ENCODE measurements around the gene CDX1. TPM values are rescaled to one million over a fixed set of nuclear protein-coding genes. Genes with fewer than 3 reads are reported as not detected.

The CDX1 gene
- total RNA-seq, 4 donors from 2014 or later, result 1.5 TPM; not detected in 3

DNA sequence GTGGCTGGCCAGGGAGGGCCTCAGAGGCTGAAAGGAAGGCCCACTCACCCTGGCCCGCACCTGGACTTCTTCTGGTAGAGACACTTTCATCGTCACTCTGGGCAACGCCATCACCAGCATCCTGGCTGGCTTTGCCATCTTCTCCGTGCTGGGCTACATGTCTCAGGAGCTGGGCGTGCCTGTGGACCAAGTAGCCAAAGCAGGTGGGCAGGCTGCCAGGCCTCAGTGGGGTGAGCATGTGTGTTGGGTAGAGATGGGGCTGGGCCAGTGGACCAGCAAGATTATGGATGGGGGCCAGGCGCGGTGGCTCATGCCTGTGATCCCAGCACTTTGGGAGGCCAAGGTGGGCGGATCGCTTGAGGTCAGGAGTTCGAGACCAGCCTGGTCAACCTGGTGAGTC, 35.9 kb downstream of the CDX1 start:
- Histone ChIP-seq H3K27me3 (no peaks in the 10 kb centered on the region), H3K4me3 (no peak overlapping the region), H3K36me3 (no peaks in the 10 kb centered on the region), H3K9me3 (no peaks in the 10 kb centered on the region), H3K27ac (no peak overlapping the region), H3K4me1 (no peaks in the 10 kb centered on the region)
- intact Hi-C loops (cut with DNase I; ENCODE audit: low total_unique reads) (no loop called here), in situ Hi-C loops (cut with MboI; ENCODE audit: low sequenced_read_pairs in 4 of 4) (loop anchor here in 1 of 4 donors (25.0 kb wide), 1 partner anchor 165 kb away; no protein-coding TSS in a partner anchor)
- TF ChIP-seq, protein P1, sequence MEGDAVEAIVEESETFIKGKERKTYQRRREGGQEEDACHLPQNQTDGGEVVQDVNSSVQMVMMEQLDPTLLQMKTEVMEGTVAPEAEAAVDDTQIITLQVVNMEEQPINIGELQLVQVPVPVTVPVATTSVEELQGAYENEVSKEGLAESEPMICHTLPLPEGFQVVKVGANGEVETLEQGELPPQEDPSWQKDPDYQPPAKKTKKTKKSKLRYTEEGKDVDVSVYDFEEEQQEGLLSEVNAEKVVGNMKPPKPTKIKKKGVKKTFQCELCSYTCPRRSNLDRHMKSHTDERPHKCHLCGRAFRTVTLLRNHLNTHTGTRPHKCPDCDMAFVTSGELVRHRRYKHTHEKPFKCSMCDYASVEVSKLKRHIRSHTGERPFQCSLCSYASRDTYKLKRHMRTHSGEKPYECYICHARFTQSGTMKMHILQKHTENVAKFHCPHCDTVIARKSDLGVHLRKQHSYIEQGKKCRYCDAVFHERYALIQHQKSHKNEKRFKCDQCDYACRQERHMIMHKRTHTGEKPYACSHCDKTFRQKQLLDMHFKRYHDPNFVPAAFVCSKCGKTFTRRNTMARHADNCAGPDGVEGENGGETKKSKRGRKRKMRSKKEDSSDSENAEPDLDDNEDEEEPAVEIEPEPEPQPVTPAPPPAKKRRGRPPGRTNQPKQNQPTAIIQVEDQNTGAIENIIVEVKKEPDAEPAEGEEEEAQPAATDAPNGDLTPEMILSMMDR (IDR thresholded peaks at IDR 0.05 in 4 of 5, conservative IDR thresholded peaks at IDR 0.05 in 1 of 5), result no peak
- no peak for TF ChIP-seq POLR2A (IDR thresholded peaks at IDR 0.05)
- ATAC-seq, result no peak
- DNase-seq, result no peak

GRCh38 chr5:150203832-150204589, 37.4 kb downstream of the CDX1 start:
- no peak overlapping the region for H3K4me3 ChIP-seq
- H3K27me3 ChIP-seq, result no peaks in the 10 kb centered on the region
- no peaks in the 10 kb centered on the region for H3K36me3 ChIP-seq
- DNase-seq, result no peak
- TF ChIP-seq, protein P1 (IDR thresholded peaks at IDR 0.05 in 4 of 5, conservative IDR thresholded peaks at IDR 0.05 in 1 of 5), result no peak
- no peak for TF ChIP-seq POLR2A (IDR thresholded peaks at IDR 0.05)
- intact Hi-C loops (cut with DNase I; ENCODE audit: low total_unique reads) (no loop called here), in situ Hi-C loops (cut with MboI; ENCODE audit: low sequenced_read_pairs in 4 of 4) (loop anchor here in 1 of 4 donors (25.0 kb wide), 1 partner anchor 167 kb away; no protein-coding TSS in a partner anchor)
- no peaks in the 10 kb centered on the region for H3K4me1 ChIP-seq
- ATAC-seq, result no peak
- H3K27ac ChIP-seq, result no peak overlapping the region
- H3K9me3 ChIP-seq, result no peaks in the 10 kb centered on the region

- intact Hi-C loops (cut with DNase I; ENCODE audit: low total_unique reads) (no loop called here), in situ Hi-C loops (cut with MboI; ENCODE audit: low sequenced_read_pairs in 4 of 4) (loop anchor here in 1 of 4 donors (25.0 kb wide), 1 partner anchor 167 kb away; no protein-coding TSS in a partner anchor)
- ATAC-seq (no peak), DNase-seq (no peak)
- H3K9me3 ChIP-seq, result no peaks in the 10 kb centered on the region
- H3K36me3 ChIP-seq, result no peaks in the 10 kb centered on the region
- TF ChIP-seq POLR2A (IDR thresholded peaks at IDR 0.05), result no peak
- TF ChIP-seq, protein P1 (IDR thresholded peaks at IDR 0.05 in 4 of 5, conservative IDR thresholded peaks at IDR 0.05 in 1 of 5), result no peak
- no peak overlapping the region for H3K4me3 ChIP-seq
- no peaks in the 10 kb centered on the region for H3K4me1 ChIP-seq
- no peak overlapping the region for H3K27ac ChIP-seq
- no peaks in the 10 kb centered on the region for H3K27me3 ChIP-seq
Observed at GRCh38 chr5:150204590-150204960, 38.0 kb downstream of the CDX1 start.

DNA sequence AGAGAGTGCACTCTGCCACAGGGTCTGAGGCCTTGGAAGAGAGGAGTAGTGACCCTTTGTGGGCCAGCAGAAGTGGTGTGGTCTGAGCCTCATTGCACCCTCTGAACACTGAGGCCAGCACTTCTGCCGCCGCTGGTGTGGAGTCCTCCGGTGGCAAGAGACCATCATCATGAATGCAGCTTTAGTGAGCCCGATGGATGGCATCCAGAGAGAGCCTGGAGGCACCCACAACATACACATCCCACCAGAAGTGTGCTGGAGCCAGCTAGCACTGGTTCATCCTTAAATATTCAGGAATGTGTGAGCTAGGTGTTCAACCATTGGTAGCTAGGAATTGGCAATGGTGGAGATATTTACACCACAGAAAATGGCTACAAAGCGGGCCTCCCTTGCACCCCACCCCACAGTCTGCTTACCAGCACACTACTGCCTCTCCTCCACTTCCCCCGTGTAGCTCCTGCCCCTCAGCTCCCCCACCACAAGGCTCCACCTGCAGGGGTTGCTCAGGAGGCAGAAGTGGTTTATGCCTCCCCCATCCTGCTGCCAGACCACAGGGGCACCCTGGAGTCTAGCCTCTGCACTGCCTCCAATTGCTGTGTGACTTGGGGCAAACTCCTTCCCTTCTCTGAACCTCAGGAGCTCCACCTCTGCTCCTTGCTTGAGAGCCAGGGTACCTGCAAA, 39.7 kb downstream of the CDX1 start:
- no peak overlapping the region for H3K4me3 ChIP-seq
- no peaks in the 10 kb centered on the region for H3K27me3 ChIP-seq
- intact Hi-C loops (cut with DNase I; ENCODE audit: low total_unique reads), result no loop called here
- in situ Hi-C loops (cut with MboI; ENCODE audit: low sequenced_read_pairs in 4 of 4), result loop anchor here in 1 of 4 donors (25.0 kb wide), 1 partner anchor 169 kb away; no protein-coding TSS in a partner anchor
- ATAC-seq (no peak), DNase-seq (no peak)
- TF ChIP-seq, protein P1 (IDR thresholded peaks at IDR 0.05 in 4 of 5, conservative IDR thresholded peaks at IDR 0.05 in 1 of 5), result no peak
- no peak for TF ChIP-seq POLR2A (IDR thresholded peaks at IDR 0.05)
- no peaks in the 10 kb centered on the region for H3K9me3 ChIP-seq
- no peak overlapping the region for H3K27ac ChIP-seq
- H3K4me1 ChIP-seq, result no peaks in the 10 kb centered on the region
- H3K36me3 ChIP-seq, result no peaks in the 10 kb centered on the region
